Colonic mucosa (tissue), 4 donors: Measurements from ENCODE around the gene USB1. TPM values are rescaled to one million over a fixed set of nuclear protein-coding genes. Genes with fewer than 3 reads are reported as not detected.
A peak's percentile ranks its signal among the peaks of the same experiment; 100 is the strongest.
"Not testable (repeated sequence)": the region's sequence is repeated elsewhere in the genome, so short reads cannot be mapped to it uniquely, and the experiment has no call there.

Experiments
- DNase-seq: peaks from one replicate; pipeline ENCODE4 v3.0.0-alpha.2; 2020
- H3K27ac ChIP-seq: fragments of 200-600 bp; one replicate; pipeline ENCODE4 v1.8.0; 2021
- H3K27me3 ChIP-seq: fragments of 200-600 bp; one replicate; pipeline ENCODE4 v1.8.0; 2021
- H3K36me3 ChIP-seq: fragments of 200-600 bp; one replicate; pipeline ENCODE4 v1.8.0; 2021
- H3K4me1 ChIP-seq: fragments of 200-600 bp; one replicate; pipeline ENCODE4 v1.8.0; 2021; ENCODE audit warnings: mild to moderate bottlenecking
- H3K4me3 ChIP-seq: fragments of 200-600 bp; one replicate; pipeline ENCODE4 v1.8.0; 2021
- H3K9ac ChIP-seq, 2 donors: one replicate each; pipeline ENCODE4 v1.7.0; 2013; ENCODE audit warnings: control low read depth in 2 of 2, low read depth in 2 of 2, low read length in 2 of 2
- H3K9me3 ChIP-seq: fragments of 200-600 bp; one replicate; pipeline ENCODE4 v1.8.0; 2021
- intact Hi-C: fragments of 100-400 bp; cut with DNase I; formaldehyde crosslinking; loops from one replicate; pipeline ENCODE4 v1.14.1; 2022
- total RNA-seq, 2 donors: library from RNA; stranded (reverse); fragmentation: NEBNext Ultra II Directional in 1 of 2; extraction: Animal tissue kit (Norgen Biotek cat#: 25700) in 1 of 2; gene quantifications; one replicate each; pipeline ENCODE4 v1.2.1, GENCODE V29; 2021
- TF ChIP-seq, protein P1 (sequence below): fragments of 200-600 bp; IDR thresholded peaks from one replicate; pipeline ENCODE4 v1.8.0; 2022; ENCODE audit warnings: antibody characterized with exemption, mild to moderate bottlenecking
- donor health status: healthy.
- donor health status: DM: no; HTN: no; CAD: no.
- donor health status: DM: no; HTN: no; CAD: no.

The USB1 gene
- total RNA-seq, 2 donors from 2014 or later = 34.2 to 49.8 TPM

DNA sequence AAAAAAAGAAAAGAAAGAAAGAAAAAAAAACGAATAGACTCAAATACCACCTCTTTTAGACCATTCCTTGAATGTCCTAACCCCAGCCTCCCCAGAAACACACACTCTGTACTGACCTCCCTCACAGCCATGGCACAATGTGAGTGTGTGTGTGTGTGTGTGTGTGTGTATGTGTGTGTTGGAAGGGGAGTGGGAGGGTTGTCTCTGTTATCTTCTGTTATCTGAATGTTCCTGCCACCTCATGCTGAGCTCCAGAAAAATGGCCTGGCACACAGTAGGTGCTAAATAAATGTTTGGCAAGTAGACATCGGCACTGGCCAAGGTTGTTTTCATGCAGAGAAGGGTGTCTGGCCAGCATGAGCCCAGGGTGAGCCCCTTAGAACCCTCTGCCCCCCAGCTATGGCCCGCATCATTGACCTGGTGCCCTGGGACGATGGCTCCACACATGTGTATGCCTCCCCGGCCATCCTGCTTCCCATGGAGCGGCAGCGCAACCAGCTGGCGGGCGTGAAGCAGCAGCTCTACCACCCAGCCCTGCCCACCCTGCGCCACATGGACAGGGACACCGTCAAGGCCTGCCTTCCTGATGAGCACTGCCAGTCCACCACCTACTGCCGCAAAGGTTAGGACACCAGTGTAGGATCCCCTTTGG is 23.7 kb upstream of the USB1 start:
- no peak for DNase-seq
- Histone ChIP-seq H3K4me3 (no peak overlapping the region), H3K27me3 (no peaks in the 10 kb centered on the region), H3K4me1 (no peaks in the 10 kb centered on the region), H3K9ac (no peak overlapping the region), H3K9me3 (no peaks in the 10 kb centered on the region), H3K27ac (no peak overlapping the region), H3K36me3 (no peaks in the 10 kb centered on the region)
- intact Hi-C loops = no loop called here
- TF ChIP-seq, protein P1, sequence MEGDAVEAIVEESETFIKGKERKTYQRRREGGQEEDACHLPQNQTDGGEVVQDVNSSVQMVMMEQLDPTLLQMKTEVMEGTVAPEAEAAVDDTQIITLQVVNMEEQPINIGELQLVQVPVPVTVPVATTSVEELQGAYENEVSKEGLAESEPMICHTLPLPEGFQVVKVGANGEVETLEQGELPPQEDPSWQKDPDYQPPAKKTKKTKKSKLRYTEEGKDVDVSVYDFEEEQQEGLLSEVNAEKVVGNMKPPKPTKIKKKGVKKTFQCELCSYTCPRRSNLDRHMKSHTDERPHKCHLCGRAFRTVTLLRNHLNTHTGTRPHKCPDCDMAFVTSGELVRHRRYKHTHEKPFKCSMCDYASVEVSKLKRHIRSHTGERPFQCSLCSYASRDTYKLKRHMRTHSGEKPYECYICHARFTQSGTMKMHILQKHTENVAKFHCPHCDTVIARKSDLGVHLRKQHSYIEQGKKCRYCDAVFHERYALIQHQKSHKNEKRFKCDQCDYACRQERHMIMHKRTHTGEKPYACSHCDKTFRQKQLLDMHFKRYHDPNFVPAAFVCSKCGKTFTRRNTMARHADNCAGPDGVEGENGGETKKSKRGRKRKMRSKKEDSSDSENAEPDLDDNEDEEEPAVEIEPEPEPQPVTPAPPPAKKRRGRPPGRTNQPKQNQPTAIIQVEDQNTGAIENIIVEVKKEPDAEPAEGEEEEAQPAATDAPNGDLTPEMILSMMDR = no peak

DNA sequence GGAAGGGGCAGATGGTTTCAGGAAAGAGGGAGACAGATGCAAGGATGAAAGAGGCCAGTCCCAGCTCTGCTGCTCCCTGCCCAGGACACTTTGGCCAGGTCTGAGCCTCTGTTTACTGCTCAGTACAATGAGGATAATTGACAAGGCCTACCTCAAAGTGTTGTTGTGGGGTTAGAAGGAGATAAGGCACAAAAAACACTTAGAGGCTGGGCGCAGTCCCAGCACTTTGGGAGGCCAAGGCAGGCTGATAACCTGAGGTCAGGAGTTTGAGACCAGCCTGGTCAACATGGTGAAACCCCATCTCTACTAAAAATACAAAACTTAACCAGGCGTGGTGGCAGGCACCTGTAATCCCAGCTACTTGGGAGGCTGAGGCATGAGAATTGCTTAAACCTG is 23.1 kb upstream of the USB1 start:
- intact Hi-C loops, H3K27ac ChIP-seq, H3K9ac ChIP-seq, DNase-seq, H3K36me3 ChIP-seq, H3K27me3 ChIP-seq, H3K9me3 ChIP-seq, H3K4me3 ChIP-seq, H3K4me1 ChIP-seq: not testable (repeated sequence)

DNA sequence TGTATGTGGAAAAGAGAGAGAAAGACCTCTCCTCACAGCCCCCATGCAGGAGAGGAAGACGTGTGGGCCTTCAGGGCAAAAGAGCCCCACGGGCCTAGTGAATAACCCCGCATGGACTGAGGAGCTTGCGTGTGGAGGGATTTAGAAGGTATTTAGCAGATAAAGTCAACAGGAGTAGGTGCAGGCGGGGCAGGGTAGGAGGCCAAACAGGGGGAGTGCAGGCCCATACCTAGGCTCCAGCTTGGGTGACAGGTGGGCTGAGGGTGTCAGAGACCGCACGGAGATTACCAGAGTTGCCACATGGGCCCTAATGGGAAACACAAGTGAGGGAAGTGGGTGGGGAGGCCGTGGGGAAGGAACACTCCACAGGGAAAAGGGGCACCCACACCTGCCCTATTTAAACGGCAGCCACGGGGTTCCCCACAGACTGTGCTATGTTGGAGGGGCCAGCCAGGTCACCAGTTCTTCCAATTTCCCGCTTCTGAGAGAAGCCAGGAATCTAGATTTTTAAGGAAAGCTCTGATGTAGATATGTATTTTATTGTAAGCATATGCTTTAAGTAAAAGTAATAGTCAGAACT is 22.1 kb upstream of the USB1 start:
- no peaks in the 10 kb centered on the region for H3K9me3 ChIP-seq
- peaks cover under 1% of the 10 kb centered on the region for H3K27me3 ChIP-seq
- no peaks in the 10 kb centered on the region for H3K4me1 ChIP-seq
- no peak overlapping the region for H3K4me3 ChIP-seq
- H3K36me3 ChIP-seq = no peaks in the 10 kb centered on the region
- TF ChIP-seq, protein P1 = no peak
- H3K9ac ChIP-seq = no peak overlapping the region
- intact Hi-C loops = no loop called here
- no peak for DNase-seq
- H3K27ac ChIP-seq = no peak overlapping the region

DNA sequence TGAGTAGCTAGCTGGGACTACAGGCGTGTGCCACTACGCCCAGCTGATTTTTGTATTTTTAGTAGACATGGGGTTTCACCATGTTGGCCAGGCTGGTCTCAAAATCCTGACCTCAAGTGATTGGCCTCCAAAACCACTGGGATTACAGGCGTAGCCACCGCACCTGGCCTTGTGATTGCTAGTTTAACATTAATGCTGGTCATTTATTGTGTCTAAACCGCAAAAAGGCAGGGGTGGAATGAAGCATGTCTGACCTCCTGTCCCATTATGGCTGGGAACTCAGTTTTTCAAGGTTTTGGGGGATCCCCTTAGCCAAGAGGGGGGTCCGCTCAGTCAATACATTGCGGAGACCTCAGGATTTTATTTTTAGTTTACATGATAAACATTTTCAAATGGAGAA is 19.6 kb upstream of the USB1 start:
- Histone ChIP-seq H3K4me3 (no peak overlapping the region), H3K36me3 (no peaks in the 10 kb centered on the region), H3K9ac (no peak overlapping the region), H3K9me3 (no peaks in the 10 kb centered on the region), H3K27ac (no peak overlapping the region), H3K4me1 (peaks cover 6% of the 10 kb centered on the region), H3K27me3 (peaks cover 6% of the 10 kb centered on the region)
- intact Hi-C loops = no loop called here
- TF ChIP-seq, protein P1 = no peak
- DNase-seq = no peak

DNA sequence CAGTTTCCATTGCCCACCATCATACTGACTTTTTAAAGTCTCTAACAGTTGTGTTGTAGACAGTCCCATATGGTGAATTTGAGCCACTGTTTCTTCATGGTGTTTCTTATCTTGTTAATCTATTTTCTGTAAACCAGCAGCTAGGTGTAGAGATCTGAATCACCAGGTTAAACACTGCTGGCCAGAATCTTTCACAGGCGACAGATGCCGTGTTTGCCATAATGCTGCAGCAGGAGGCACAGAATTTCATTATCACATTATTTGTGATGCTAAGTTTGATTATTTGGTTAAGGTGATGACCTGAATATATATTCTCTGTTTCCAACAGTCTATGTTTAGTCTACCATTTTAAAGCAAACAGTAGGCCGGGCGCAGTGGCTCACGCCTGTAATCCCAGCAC is 18.8 kb upstream of the USB1 start:
- peaks cover 6% of the 10 kb centered on the region for H3K4me1 ChIP-seq
- no peaks in the 10 kb centered on the region for H3K9me3 ChIP-seq
- no peaks in the 10 kb centered on the region for H3K36me3 ChIP-seq
- H3K4me3 ChIP-seq = no peak overlapping the region
- peaks cover 6% of the 10 kb centered on the region for H3K27me3 ChIP-seq
- no peak overlapping the region for H3K27ac ChIP-seq
- H3K9ac ChIP-seq = no peak overlapping the region
- DNase-seq = no peak
- intact Hi-C loops = no loop called here
- TF ChIP-seq, protein P1 = no peak

DNA sequence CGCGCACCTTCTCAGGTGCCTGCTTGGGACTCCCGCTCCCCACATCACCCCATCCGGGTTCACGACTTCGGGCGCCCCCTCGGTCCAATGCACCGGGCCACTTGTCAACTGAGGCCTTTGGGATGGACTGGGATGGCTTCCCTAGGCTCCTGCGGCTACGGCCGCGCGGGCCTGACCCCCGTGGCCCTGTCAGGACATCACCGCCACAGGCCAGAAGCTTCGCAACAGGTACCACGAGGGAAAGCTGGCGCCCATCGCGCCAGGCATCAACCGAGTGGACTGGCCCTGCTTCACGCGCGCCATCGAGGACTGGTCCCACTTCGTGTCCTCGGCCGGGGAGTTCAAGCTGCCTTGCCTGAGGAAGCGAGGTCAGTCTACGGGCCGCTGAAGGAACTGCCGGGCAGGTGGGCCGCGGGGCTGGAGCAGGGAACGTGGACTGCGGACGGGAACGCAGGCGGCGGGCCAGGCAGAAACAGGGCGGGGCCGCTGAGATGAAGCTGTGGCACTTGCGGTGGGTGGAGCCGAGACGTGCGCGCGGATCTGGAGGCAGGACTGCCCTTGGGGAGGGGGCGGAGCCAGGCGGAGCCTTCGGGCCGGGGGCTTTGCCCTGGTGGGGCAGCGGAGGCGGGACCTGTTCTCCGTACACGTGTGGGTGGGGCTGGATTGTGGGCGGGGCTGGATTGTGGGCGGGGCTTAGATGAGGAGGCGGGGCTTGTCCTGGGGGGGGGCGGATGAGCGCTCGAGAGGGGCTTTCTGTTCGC is 16.6 kb upstream of the USB1 start:
- no peaks in the 10 kb centered on the region for H3K9me3 ChIP-seq
- H3K9ac ChIP-seq = no peak overlapping the region
- TF ChIP-seq, protein P1 = no peak
- H3K27me3 ChIP-seq = peaks cover 6% of the 10 kb centered on the region
- intact Hi-C loops = no loop called here
- no peaks in the 10 kb centered on the region for H3K36me3 ChIP-seq
- peak; percentile 81 for DNase-seq
- peaks cover 6% of the 10 kb centered on the region for H3K4me1 ChIP-seq
- H3K27ac ChIP-seq = no peak overlapping the region
- H3K4me3 ChIP-seq = peak overlapping the region; percentile 45
